Measurements from ENCODE around the gene HMGXB3. TPM values are rescaled to one million over a fixed set of nuclear protein-coding genes. Genes with fewer than 3 reads are reported as not detected.

HMGXB3 gene
- total RNA-seq, 1 donor from 2014 or later = 23.1 TPM

- peaks cover 21% of the 10 kb centered on the region for H3K4me1 ChIP-seq
- H3F3A ChIP-seq (ENCODE audit: low read depth) = no peaks in the 10 kb centered on the region
- Mint-ChIP-seq H3K27ac (no peak overlapping the region), H3K27me3 (ENCODE audit: insufficient read depth, low read depth) (peaks cover 7% of the 10 kb centered on the region), H3K36me3 (no peaks in the 10 kb centered on the region), H3K9me3 (no peaks in the 10 kb centered on the region), H3K4me1 (peaks cover 28% of the 10 kb centered on the region), H3K4me3 (no peak overlapping the region)
- no peak for DNase-seq (ENCODE audit: low spot score)
- H3K27me3 ChIP-seq = no peaks in the 10 kb centered on the region
- no peak overlapping the region for H3K4me3 ChIP-seq
- no peaks in the 10 kb centered on the region for H3K9me3 ChIP-seq (ENCODE audit: low read depth)
- no peak overlapping the region for H3K9ac ChIP-seq
- H3K36me3 ChIP-seq = no peaks in the 10 kb centered on the region
- no peaks in the 10 kb centered on the region for H4K20me1 ChIP-seq (ENCODE audit: low read depth)
- no peak overlapping the region for H3K27ac ChIP-seq
- H2AFZ ChIP-seq (replicated peaks) = no peak overlapping the region
- TF ChIP-seq EZH2 (IDR thresholded peaks at IDR 0.05) = no peak
- TF ChIP-seq, protein P1, sequence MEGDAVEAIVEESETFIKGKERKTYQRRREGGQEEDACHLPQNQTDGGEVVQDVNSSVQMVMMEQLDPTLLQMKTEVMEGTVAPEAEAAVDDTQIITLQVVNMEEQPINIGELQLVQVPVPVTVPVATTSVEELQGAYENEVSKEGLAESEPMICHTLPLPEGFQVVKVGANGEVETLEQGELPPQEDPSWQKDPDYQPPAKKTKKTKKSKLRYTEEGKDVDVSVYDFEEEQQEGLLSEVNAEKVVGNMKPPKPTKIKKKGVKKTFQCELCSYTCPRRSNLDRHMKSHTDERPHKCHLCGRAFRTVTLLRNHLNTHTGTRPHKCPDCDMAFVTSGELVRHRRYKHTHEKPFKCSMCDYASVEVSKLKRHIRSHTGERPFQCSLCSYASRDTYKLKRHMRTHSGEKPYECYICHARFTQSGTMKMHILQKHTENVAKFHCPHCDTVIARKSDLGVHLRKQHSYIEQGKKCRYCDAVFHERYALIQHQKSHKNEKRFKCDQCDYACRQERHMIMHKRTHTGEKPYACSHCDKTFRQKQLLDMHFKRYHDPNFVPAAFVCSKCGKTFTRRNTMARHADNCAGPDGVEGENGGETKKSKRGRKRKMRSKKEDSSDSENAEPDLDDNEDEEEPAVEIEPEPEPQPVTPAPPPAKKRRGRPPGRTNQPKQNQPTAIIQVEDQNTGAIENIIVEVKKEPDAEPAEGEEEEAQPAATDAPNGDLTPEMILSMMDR (IDR thresholded peaks at IDR 0.05) = no peak
- no peak for TF ChIP-seq EZH2phosphoT487 (IDR thresholded peaks at IDR 0.05)
- H3K79me2 ChIP-seq (ENCODE audit: low read depth) = no peaks in the 10 kb centered on the region
- H3K4me2 ChIP-seq = no peak overlapping the region
Measured at GRCh38 chr5:150061538-150061995, 61.0 kb downstream of the HMGXB3 start.

GRCh38 chr5:150062216-150062922 is 61.8 kb downstream of the HMGXB3 start:
- H3F3A ChIP-seq (ENCODE audit: low read depth) = no peaks in the 10 kb centered on the region
- no peak overlapping the region for H3K4me2 ChIP-seq
- H3K79me2 ChIP-seq (ENCODE audit: low read depth) = no peaks in the 10 kb centered on the region
- H3K9me3 ChIP-seq (ENCODE audit: low read depth) = no peaks in the 10 kb centered on the region
- no peak overlapping the region for H3K27ac ChIP-seq
- no peaks in the 10 kb centered on the region for H3K9me3 Mint-ChIP-seq
- no peak for TF ChIP-seq EZH2 (IDR thresholded peaks at IDR 0.05)
- TF ChIP-seq, protein P1 (IDR thresholded peaks at IDR 0.05) = no peak
- H2AFZ ChIP-seq (replicated peaks) = no peak overlapping the region
- no peak overlapping the region for H3K9ac ChIP-seq
- peak overlapping the region; percentile 10 for H3K27ac Mint-ChIP-seq
- no peaks in the 10 kb centered on the region for H3K36me3 Mint-ChIP-seq
- no peak overlapping the region for H3K4me3 ChIP-seq
- peaks cover 4% of the 10 kb centered on the region for H3K27me3 Mint-ChIP-seq (ENCODE audit: insufficient read depth, low read depth)
- DNase-seq (ENCODE audit: low spot score) = no peak
- H3K4me1 ChIP-seq = peaks cover 21% of the 10 kb centered on the region
- H3K4me3 Mint-ChIP-seq = no peak overlapping the region
- H3K36me3 ChIP-seq = no peaks in the 10 kb centered on the region
- no peaks in the 10 kb centered on the region for H3K27me3 ChIP-seq
- H4K20me1 ChIP-seq (ENCODE audit: low read depth) = no peaks in the 10 kb centered on the region
- peaks cover 28% of the 10 kb centered on the region for H3K4me1 Mint-ChIP-seq

DNA sequence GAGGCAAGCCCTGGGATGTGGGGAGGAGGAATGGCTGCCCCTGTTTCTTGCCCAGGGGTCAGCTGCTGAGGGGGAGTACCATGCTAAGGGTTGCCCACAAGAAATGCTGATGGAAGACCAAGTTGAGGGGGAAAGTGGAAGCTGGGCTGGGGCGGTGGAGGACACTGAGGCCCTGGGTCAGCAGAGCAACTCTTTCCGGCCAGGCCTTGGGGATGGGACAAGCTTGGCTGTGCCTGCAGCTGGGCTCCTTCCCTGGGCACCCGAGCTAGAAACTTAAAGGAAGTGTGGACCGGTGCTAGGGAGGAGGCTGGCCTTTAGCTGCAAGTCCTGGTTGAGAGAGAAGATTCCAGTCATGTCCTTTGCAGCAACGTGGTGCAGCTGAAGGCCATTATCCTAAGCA is 63.1 kb downstream of the HMGXB3 start:
- H4K20me1 ChIP-seq (ENCODE audit: low read depth) = no peaks in the 10 kb centered on the region
- H3K4me2 ChIP-seq = no peak overlapping the region
- no peak overlapping the region for H3K27ac ChIP-seq
- H3K36me3 Mint-ChIP-seq = no peaks in the 10 kb centered on the region
- H3K27me3 Mint-ChIP-seq (ENCODE audit: insufficient read depth, low read depth) = peaks cover 4% of the 10 kb centered on the region
- H2AFZ ChIP-seq (replicated peaks) = no peak overlapping the region
- no peaks in the 10 kb centered on the region for H3K36me3 ChIP-seq
- TF ChIP-seq, protein P1 (IDR thresholded peaks at IDR 0.05) = no peak
- no peak for TF ChIP-seq EZH2 (IDR thresholded peaks at IDR 0.05)
- no peak for TF ChIP-seq EZH2phosphoT487 (IDR thresholded peaks at IDR 0.05)
- peaks cover 15% of the 10 kb centered on the region for H3K4me1 ChIP-seq
- no peak overlapping the region for H3K9ac ChIP-seq
- H3K27me3 ChIP-seq = no peaks in the 10 kb centered on the region
- peaks cover 20% of the 10 kb centered on the region for H3K4me1 Mint-ChIP-seq
- H3K4me3 Mint-ChIP-seq = no peak overlapping the region
- H3K4me3 ChIP-seq = no peak overlapping the region
- no peaks in the 10 kb centered on the region for H3F3A ChIP-seq (ENCODE audit: low read depth)
- no peaks in the 10 kb centered on the region for H3K9me3 ChIP-seq (ENCODE audit: low read depth)
- no peak for DNase-seq (ENCODE audit: low spot score)
- H3K9me3 Mint-ChIP-seq = no peaks in the 10 kb centered on the region
- H3K79me2 ChIP-seq (ENCODE audit: low read depth) = no peaks in the 10 kb centered on the region
- no peak overlapping the region for H3K27ac Mint-ChIP-seq

Measured in neural progenitor cell (in vitro differentiated cells).